Measurements from ENCODE around the gene GMPPB. TPM values are rescaled to one million over a fixed set of nuclear protein-coding genes. Genes with fewer than 3 reads are reported as not detected.

The GMPPB gene
- 13.1 and 69.7 TPM in 2 replicates for total RNA-seq

DNA sequence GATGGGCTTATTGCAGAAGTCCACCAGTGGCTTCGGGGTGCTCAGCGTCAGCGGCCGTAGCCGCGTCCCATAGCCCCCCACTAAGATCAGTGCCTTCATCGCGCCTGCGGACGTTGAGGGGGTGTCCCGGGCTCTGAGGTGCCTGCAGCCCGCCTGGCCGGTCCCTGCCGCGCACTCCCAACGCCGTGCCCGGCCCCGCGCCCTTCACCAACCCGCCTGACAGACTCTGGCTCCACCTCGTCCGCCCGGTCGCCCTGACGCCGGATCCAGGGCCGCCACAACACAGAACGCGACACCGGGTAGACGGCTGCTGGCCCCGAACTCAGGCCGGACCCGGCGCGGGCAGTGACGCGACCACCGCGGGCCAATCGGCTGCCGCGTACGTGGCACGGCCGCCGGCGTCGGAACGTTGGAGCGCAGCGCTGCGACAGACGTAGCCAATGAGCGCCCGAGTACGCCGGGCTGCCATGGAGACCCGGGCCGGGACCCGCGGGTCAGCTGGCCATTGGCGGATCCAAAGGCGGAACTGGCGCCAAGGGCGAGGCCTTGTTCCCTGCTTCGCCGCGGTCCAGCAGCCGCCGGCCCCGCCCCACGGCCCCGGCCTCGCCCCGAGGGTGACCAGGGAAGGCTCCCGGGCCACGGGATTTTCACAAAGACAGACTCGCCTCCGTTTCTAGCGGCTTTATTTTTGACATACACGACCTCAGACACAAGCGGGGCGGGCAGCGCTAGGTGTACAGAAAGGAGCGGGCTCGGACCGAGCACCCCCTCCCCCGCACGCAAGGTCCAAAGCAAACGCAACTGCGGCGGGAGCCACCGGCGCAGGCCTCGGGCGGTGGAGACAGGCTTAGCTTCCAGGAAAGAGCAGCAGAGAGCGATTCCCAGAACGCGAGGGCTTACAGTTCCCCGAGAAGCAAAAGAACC is at the start of gene GMPPB:
GMPPB (minus strand) TSS at position 324 of the 924 bp plus-strand sequence; CDS start at position 99, 225 bp downstream.

DNA sequence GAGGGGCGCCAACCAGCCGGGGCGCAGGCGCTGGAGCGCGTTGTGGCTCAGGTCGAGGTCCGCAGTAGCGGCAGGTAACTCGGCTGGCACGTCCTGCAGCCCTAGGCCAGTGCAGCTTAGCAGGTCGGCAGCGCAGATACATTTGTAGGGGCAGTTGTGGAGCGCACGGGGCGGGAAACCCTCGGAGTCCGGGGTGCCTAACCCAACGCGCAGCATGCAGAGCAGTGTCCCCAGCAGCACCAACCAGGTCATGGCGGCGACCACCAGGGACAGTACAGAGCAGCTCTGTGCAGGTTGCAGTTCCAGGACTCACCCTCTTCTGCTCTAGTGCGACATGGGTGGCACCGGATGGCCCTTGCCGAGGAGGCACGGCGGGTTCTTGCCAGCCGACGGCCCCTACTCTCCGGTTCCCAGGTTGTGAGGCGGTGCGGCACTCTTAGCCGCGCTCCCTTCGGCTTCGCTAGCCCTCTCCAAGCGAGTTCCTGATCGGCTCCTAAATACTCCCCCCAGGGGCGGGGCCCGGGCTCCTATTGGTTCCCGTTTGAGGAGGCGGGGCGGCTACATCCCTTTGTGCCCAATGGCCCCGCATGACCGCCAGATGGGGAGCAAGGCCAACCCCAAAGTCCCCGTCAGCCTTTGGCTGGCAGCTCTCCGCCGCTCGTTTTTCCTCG is 4.4 kb downstream of the GMPPB start, which contains the start of gene AMIGO3:
AMIGO3 (minus strand) TSS at position 471 of the 671 bp plus-strand sequence; CDS start at position 252, 219 bp downstream.

DNA sequence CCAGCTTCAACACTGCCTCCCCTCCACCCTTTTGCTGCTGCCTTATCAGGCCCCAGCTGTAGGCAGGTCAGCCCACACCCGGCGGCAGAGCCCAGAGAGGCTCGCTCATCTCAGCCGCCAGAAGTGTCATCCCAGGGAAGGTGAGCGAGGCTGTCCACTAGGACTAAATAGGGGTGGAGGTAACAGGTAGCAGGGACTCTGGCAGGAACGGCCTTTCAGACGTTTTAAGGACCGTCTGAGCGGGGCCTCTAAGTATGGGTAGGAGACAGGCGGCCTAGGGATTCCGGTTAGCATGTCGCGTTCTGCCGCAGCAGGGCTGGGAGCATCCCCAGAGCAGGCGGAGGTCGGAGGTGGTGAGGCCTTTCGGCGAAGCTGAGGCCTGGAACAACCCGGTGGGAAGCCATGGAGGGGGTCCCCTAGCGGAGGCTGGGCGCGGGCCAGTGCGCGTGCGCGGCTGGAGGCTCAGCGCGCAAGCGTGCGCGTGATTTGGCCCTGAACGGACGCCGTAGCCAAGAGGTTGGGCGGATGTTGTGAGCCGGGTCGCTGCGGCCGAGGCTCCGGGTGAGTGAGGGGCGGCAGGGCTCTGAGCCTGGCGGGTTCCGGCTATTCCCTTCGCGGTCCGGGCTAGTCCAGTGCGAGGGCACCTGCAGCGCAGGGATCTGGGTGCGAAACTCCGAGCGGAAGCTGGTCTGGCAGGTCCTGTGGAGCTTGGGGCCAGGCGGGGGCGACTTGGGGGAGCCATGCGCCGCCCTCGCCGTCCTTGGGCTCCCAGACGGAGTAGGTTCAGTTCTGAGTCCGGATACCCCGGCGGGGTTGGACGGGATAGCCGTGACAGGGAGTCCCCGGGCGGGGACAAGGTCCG is 34.5 kb downstream of the GMPPB start, which contains the start of the genes MST1 and RNF123:
MST1 (minus strand) TSS at position 429 of the 862 bp plus-strand sequence. CDS start 783 bp downstream, outside the sequence.
RNF123 (plus strand) TSS at position 512 of the 862 bp plus-strand sequence. CDS start 1,609 bp downstream, outside the sequence.

DNA sequence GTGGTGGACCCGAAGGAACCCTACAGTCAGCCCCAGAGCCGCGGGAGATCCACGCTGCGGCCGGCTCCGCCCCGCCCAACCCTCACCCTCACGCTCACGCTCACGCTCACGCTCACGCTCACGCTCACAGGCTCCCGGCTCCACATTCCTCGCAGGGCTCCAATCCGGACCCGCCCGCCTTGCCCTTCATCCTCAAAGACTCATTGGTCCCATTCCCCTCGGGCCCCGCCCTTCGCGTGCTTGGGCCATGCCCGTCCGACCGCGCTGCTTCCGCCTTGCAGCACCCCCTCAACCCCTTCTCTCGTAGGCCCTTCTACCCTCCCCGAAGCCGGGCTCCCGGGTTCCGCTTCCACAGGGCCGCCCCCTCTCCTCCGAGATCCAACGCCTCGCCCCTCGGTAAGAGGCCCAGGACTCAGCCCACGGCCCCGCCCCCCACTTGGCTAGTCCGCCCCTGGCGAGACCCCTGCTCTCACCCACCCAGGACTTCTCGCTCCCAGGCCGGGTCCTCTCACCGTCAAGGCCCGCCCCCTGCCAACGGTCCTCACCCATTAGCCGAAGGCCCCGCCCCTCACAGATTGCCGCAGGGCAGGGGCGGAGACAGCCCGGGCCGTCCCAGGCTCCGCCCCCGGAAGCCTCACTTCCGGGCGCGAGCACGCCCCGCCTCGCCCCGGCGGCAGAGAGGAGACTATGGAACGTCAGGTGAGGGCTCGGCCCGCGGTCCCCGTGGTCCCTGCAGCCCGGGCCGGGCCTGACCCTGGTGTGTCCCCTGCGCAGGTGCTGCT is 49.8 kb downstream of the GMPPB start, which contains the start of gene APEH:
APEH (plus strand) TSS at position 637 of the 782 bp plus-strand sequence; CDS start at position 688, 51 bp downstream.

Other genes starting within 250 kb of the GMPPB start
- gene BSN, start 169.5 kb downstream of the GMPPB start, total RNA-seq = 0.08 and 0.13 TPM in 2 replicates
- gene APEH, start 49.6 kb downstream of the GMPPB start, total RNA-seq = 71.3 and 163 TPM in 2 replicates
- gene MST1, start 34.5 kb downstream of the GMPPB start, total RNA-seq = 5.4 and 14.1 TPM in 2 replicates
- gene RNF123, start 34.4 kb downstream of the GMPPB start, total RNA-seq = 21.9 and 32.0 TPM in 2 replicates
- 0.24 and 1.6 TPM in 2 replicates for gene AMIGO3, start 4.3 kb downstream of the GMPPB start, total RNA-seq
- gene IP6K1, start 62.6 kb upstream of the GMPPB start, total RNA-seq = 27.9 and 51.2 TPM in 2 replicates
- gene CDHR4, start 75.9 kb upstream of the GMPPB start, total RNA-seq = 0.16 TPM in 1 of 2 replicates, not detected in the other
- 3.1 and 7.6 TPM in 2 replicates for gene INKA1, start 79.3 kb upstream of the GMPPB start, total RNA-seq
- gene UBA7, start 90.0 kb upstream of the GMPPB start, total RNA-seq = 30.6 and 39.0 TPM in 2 replicates
- gene TRAIP, start 132.6 kb upstream of the GMPPB start, total RNA-seq = 1.4 and 4.5 TPM in 2 replicates
- not detected in 2 replicates for gene CAMKV, start 146.0 kb upstream of the GMPPB start, total RNA-seq
- gene MST1R, start 179.9 kb upstream of the GMPPB start, total RNA-seq = 0.52 and 3.1 TPM in 2 replicates
- gene MON1A, start 205.9 kb upstream of the GMPPB start, total RNA-seq = 14.5 and 15.6 TPM in 2 replicates
- 19.0 and 42.1 TPM in 2 replicates for gene RBM6, start 216.2 kb upstream of the GMPPB start, total RNA-seq

Data from epithelial cell of alveolus of lung (primary cell).